HEK293T (cell line): ENCODE data around the gene PYGO2.
"Not testable (repeated sequence)": the region's sequence is repeated elsewhere in the genome, so short reads cannot be mapped to it uniquely, and the experiment has no call there.

ENCODE experiments used
- CTCF ChIA-PET: fragments of 350-600 bp; formaldehyde crosslinking; extraction: SDS; loops from one replicate; lab custom pipeline; 2021; ENCODE audit warnings: antibody characterized with exemption, inconsistent platforms; lab: Yijun Ruan, JAX
- POLR2A ChIA-PET: fragments of 350-600 bp; formaldehyde crosslinking; extraction: SDS; loops from one replicate; lab custom pipeline; 2020; ENCODE audit warnings: antibody characterized with exemption, inconsistent platforms; lab: Yijun Ruan, JAX
- DNase-seq: peaks from one replicate; pipeline ENCODE4 v3.0.0; 2012; ENCODE audit warnings: mixed read lengths; ENCODE audit errors: extremely low spot score
- ARNT ChIP-seq: fragments of 450-650 bp; IDR thresholded peaks from 2 replicates; pipeline ENCODE4 v1.6.1; 2017; ENCODE audit warnings: mild to moderate bottlenecking
- BHLHE40 ChIP-seq: fragments of 450-650 bp; IDR thresholded peaks from 2 replicates; pipeline ENCODE4 v1.6.1; 2016; ENCODE audit warnings: mild to moderate bottlenecking, moderate library complexity, borderline replicate concordance
- CTBP1 ChIP-seq: fragments of 450-650 bp; IDR thresholded peaks from 2 replicates; pipeline ENCODE4 v1.6.1; 2016; ENCODE audit warnings: borderline replicate concordance
- ELF4 ChIP-seq: fragments of 450-650 bp; IDR thresholded peaks from 2 replicates; pipeline ENCODE4 v1.6.1; 2017; ENCODE audit warnings: antibody characterized with exemption
- FOXA1 ChIP-seq: fragments of 450-650 bp; IDR thresholded peaks from 2 replicates; pipeline ENCODE4 v1.6.1; 2016; ENCODE audit warnings: mild to moderate bottlenecking
- FOXK2 ChIP-seq: fragments of 450-650 bp; IDR thresholded peaks from 2 replicates; pipeline ENCODE4 v1.6.1; 2016; ENCODE audit warnings: mild to moderate bottlenecking
- FOXM1 ChIP-seq: fragments of 450-650 bp; IDR thresholded peaks from 2 replicates; pipeline ENCODE4 v1.6.1; 2017; ENCODE audit warnings: mild to moderate bottlenecking, borderline replicate concordance
- HDGF ChIP-seq: fragments of 450-650 bp; IDR thresholded peaks from 2 replicates; pipeline ENCODE4 v1.6.1; 2017; ENCODE audit warnings: antibody characterized with exemption, borderline replicate concordance
- L3MBTL2 ChIP-seq: fragments of 450-650 bp; conservative IDR thresholded peaks from 2 replicates; pipeline ENCODE4 v1.6.1; 2016; ENCODE audit warnings: mild to moderate bottlenecking
- LEF1 ChIP-seq: fragments of 450-650 bp; IDR thresholded peaks from 2 replicates; pipeline ENCODE4 v1.6.1; 2017; ENCODE audit warnings: mild to moderate bottlenecking, borderline replicate concordance
- NFRKB ChIP-seq: fragments of 450-650 bp; IDR thresholded peaks from 2 replicates; pipeline ENCODE4 v1.6.1; 2016; ENCODE audit warnings: mild to moderate bottlenecking, moderate library complexity
- SP1 ChIP-seq: fragments of 450-650 bp; IDR thresholded peaks from 2 replicates; pipeline ENCODE4 v1.6.1; 2017
- SUZ12 ChIP-seq: fragments of 450-650 bp; IDR thresholded peaks from 2 replicates; pipeline ENCODE4 v1.6.1; 2016; ENCODE audit warnings: mild to moderate bottlenecking
- TARDBP ChIP-seq: fragments of 450-650 bp; IDR thresholded peaks from 2 replicates; pipeline ENCODE4 v1.6.1; 2016
- ZNF384 ChIP-seq: fragments of 450-650 bp; IDR thresholded peaks from 2 replicates; pipeline ENCODE4 v1.6.1; 2016
- TF ChIP-seq, protein P1 (sequence below): fragments of 450-650 bp; IDR thresholded peaks from 2 replicates; pipeline ENCODE4 v1.6.1; 2016

PYGO2 gene

DNA sequence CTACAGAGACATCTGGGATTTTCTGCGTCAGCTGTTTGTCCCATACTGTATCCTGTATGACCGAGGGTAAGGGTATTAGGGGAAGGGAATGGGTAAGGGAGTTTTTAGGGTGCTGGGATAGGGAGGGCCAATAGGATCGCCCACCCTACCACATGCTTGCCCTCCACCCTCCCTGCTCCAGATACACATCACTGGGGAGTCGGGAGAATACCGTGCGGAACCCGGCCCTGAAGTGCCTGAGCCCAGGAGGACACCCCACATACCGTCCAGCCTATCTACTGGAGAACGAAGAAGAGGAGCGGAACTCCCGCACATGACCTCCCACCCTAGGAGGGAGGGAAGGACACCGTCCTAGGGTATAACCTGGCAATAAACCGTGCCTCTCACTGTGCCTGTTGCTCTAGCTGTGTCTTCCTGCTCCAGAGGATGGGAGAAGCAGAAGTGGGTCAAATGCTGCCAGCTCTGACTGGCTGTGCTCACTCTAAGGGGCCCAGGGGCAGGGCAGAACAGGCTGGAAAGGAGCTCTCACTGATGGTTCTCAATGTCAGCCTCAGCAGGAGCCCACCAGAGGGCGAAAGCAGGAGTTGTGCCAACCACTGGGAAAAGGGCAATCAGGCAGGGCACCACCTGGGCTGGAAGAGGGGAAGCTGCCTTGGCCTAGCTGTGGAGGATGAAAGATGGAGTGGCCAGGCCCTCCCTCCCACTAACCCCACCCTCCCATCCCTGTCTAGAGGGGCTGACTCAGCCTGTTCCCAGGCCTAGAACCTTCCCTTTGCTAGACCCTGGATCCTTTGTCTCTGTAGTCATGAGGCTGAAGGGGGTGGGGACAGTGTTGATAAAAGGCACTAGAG is 31.4 kb upstream of the PYGO2 start:
- TF ChIP-seq NFRKB = no peak
- no peak for TF ChIP-seq SUZ12
- no peak for TF ChIP-seq CTBP1
- TF ChIP-seq L3MBTL2 = no peak
- TF ChIP-seq, protein P1, sequence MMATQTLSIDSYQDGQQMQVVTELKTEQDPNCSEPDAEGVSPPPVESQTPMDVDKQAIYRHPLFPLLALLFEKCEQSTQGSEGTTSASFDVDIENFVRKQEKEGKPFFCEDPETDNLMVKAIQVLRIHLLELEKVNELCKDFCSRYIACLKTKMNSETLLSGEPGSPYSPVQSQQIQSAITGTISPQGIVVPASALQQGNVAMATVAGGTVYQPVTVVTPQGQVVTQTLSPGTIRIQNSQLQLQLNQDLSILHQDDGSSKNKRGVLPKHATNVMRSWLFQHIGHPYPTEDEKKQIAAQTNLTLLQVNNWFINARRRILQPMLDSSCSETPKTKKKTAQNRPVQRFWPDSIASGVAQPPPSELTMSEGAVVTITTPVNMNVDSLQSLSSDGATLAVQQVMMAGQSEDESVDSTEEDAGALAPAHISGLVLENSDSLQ = no peak
- no peak for TF ChIP-seq FOXK2
- no peak for TF ChIP-seq ELF4
- TF ChIP-seq TARDBP = no peak
- TF ChIP-seq FOXM1 = no peak
- no peak for TF ChIP-seq HDGF
- TF ChIP-seq ZNF384 = no peak
- no peak for TF ChIP-seq SP1
- TF ChIP-seq BHLHE40 = no peak
- no peak for TF ChIP-seq FOXA1
- TF ChIP-seq ARNT = no peak
- TF ChIP-seq LEF1 = no peak
- ChIA-PET CTCF (interaction anchor here (0.6 to 7.8 kb wide), 8 partner anchors 9 to 69 kb away, joined by 3 to 45 read pairs (median 6); partner anchors contain the start of genes FLAD1, PBXIP1 and PYGO2), POLR2A (interaction anchor here (0.7 to 3.6 kb wide), 7 partner anchors 9 to 202 kb away, joined by 3 to 34 read pairs (median 8); partner anchors contain the start of genes CKS1B, FLAD1, PYGO2 and SHC1)
- DNase-seq = no peak

DNA sequence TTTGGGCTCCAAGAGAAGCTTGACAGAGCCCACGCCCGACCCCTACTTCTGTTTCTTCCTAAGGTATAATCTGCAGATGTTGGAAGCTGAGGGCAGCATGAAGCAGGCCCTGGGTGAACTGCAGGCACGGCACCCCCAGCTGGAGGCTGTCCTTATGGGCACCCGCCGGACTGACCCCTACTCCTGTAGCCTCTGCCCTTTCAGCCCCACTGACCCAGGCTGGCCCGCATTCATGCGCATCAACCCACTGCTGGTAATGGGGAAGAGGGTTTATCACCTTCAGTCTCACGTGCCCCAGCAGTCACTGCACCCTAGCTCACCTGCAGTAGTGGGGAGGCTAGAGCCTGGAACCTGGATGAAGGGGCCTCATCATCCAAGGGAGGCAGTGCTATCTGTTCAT is 28.7 kb upstream of the PYGO2 start:
- ChIA-PET POLR2A (no interaction called here), CTCF (interaction anchor here (1.0 to 1.2 kb wide), 2 partner anchors 9 to 54 kb away, joined by 3 to 4 read pairs; no protein-coding TSS in a partner anchor)

GRCh38 chr1:154989195-154989860 is 27.7 kb upstream of the PYGO2 start:
- CTCF ChIA-PET = no interaction called here
- POLR2A ChIA-PET = interaction anchor here (0.9 kb wide), 1 partner anchor 18 kb away, joined by 3 read pairs; the partner anchor contains the start of gene SHC1
- no peak for DNase-seq
- TF ChIP-seq FOXK2 = no peak
- no peak for TF ChIP-seq HDGF
- no peak for TF ChIP-seq ARNT
- TF ChIP-seq SP1 = no peak

More for the DNA sequence above, 28.7 kb upstream of the PYGO2 start:
- TF ChIP-seq LEF1 (no peak), TARDBP (no peak), BHLHE40 (no peak), SUZ12 (no peak), HDGF (no peak), FOXM1 (no peak), ELF4 (no peak), CTBP1 (no peak)
- TF ChIP-seq, protein P1 = no peak
- no peak for DNase-seq

GRCh38 chr1:154988058-154988954 is 26.7 kb upstream of the PYGO2 start:
- no peak for TF ChIP-seq NFRKB
- no peak for TF ChIP-seq ARNT
- TF ChIP-seq SP1 = no peak
- TF ChIP-seq FOXA1 = no peak
- no peak for TF ChIP-seq L3MBTL2
- no peak for TF ChIP-seq CTBP1
- TF ChIP-seq FOXM1 = no peak
- TF ChIP-seq ZNF384 = no peak
- TF ChIP-seq, protein P1 = no peak
- ChIA-PET POLR2A (interaction anchor here (0.8 to 1.9 kb wide), 5 partner anchors 11 to 31 kb away, joined by 3 to 5 read pairs (median 3); partner anchors contain the start of gene SHC1), CTCF (interaction anchor here (1.2 kb wide), 1 partner anchor 73 kb away, joined by 3 read pairs; no protein-coding TSS in a partner anchor)
- DNase-seq = no peak

DNA sequence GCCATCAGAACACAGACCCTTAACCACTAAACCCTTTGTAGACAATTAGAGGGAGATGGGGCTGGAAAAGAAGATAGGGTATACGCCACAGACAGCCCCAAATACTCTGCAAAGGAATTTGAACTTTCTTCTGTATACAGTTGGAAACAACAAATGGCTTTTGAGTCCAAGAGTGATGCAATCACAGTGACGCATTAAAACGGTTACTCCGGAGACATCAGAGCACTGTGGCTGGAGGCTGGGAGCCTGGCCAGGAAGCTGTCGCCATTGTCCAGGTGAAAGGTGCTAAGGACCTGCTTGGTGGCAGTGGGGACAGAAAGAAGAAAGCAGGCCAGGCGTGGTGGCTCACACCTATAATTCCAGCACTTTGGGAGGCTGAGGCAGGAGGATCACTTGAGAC is 25.7 kb upstream of the PYGO2 start:
- no peak for DNase-seq
- ChIA-PET CTCF (no interaction called here), POLR2A (interaction anchor here (1.1 to 1.9 kb wide), 2 partner anchors 12 to 30 kb away, joined by 3 to 5 read pairs; no protein-coding TSS in a partner anchor)
- TF ChIP-seq TARDBP (no peak), BHLHE40 (no peak), SUZ12 (no peak), SP1 (no peak), ELF4 (no peak), NFRKB (no peak), LEF1 (no peak), FOXA1 (no peak)
- TF ChIP-seq, protein P1 = no peak

DNA sequence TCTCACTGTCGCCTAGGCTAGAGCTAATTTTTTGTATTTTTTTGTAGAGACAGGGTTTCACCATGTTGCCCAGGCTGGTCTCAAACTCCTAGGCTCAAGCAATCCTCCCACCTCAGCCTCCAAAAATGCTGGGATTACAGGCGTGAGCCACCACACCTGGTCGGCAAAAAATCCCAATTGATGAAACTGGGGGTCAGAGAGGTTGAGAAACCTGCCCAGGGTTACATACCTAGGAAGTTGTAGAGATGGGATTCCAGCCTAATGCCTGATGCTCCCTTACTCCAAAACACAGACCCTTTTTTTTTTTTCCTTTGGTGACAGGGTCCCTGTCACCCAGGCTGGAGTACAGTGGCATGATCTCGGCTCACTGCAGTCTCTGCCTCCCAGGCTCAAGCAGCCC is 25.2 kb upstream of the PYGO2 start:
- DNase-seq, CTCF ChIA-PET, POLR2A ChIA-PET: not testable (repeated sequence)
